ENCODE measurements around the gene BEAN1.
A peak's percentile ranks its signal among the peaks of the same experiment; 100 is the strongest.

Gene BEAN1

GRCh38 chr16:66521951-66522771 lies 95.1 kb downstream of the BEAN1 start:
- no peak for DNase-seq (ENCODE audit: low spot score)

- no peak for DNase-seq (ENCODE audit: low spot score)
Measured at GRCh38 chr16:66522816-66523590, 95.9 kb downstream of the BEAN1 start.

DNA sequence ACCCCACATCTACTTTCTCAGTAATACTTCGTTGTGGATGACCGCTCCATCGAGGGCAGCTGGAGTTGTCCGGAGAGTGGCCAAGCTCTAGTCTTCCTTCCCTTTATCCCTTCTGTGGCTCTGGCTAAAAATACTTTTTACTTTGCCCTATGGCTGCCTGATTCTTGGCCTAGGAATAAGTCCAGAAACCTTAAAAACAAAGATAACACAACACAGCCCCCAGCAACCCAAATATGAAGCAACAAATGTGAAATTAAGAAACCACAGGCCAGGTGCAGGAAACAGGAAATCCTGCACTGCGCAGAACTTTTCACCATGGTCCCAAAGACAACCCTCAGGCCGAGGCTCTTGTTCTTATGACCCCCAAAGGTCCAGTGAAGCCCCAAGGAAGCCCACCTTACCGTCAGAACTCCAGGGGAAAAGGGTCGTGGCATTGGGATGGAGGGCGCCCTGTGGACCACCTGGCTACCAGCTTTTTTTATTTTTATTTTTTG lies 96.8 kb downstream of the BEAN1 start:
- no peak for DNase-seq (ENCODE audit: low spot score)

DNA sequence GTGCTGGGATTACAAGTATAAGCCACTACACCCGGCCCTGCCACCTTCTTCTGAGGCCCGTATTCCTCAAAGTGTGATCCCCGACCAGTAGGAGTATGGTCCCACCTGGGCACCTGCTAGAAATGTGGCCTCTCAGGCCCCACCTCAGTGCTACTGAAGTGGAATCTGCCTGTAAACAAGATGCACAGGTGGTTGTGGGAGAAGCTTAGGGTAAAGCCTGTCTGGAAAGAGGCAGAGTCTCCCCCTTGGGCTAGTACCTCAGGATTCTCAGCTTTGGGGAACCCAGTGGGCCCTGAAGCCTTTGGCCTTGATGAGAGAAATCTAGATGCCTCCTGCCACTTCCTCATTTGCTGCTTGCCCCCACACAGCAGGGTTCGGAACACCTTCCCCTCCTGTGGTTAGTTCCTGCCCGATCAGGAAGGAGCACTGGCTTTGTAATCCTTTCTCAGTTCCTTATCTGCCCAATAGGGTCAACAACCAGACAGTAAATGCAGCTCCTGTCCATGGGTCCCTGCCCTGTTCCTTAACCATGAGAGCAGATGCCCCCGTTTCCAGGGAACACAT lies 97.6 kb downstream of the BEAN1 start:
- peak; percentile 83 for DNase-seq (ENCODE audit: low spot score)

DNA sequence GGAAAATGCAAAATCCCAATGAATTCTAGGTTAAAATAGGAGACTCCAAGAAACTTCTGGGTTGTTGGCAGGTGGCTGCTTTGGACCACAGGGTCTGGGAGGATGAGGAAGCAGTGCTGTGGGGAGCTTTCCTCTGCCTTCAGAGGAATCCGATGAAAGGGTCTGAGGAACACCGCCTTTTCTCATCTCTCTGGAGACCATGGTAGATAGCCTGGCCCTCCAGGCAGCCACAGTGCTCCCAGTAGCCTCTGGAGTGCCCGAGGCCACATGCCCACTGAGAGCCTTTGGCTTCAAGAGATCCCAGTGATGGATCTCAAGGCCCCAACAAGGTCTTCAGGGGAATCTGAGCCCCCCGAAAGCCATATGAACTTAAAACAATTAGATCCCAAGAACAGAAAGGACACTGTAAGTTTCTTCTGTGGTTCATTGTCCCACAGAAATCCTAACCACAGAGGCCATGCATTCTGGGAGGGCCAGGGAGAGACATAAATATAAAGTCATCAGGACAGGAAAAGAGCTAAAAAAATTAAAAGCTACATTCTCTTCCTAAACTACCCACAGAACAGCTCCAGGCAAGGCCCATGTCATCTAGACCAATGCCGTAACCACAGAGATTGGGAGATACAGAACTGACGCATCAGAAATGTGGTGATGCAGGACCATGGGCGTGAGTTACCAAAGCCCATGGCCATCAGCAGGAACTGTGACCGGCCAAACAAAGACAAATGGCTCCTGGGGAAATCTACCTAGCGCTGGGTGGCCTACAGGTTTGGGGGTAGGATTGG lies 98.5 kb downstream of the BEAN1 start:
- DNase-seq (ENCODE audit: low spot score), result no peak

- no peak for DNase-seq (ENCODE audit: low spot score)
Measured at GRCh38 chr16:66528294-66528693, 101.2 kb downstream of the BEAN1 start.

GRCh38 chr16:66529475-66529874 lies 102.4 kb downstream of the BEAN1 start:
- DNase-seq (ENCODE audit: low spot score), result no peak
